Left lung (tissue), 14 donors: ENCODE measurements around the gene EXOC7. TPM values are rescaled to one million over a fixed set of nuclear protein-coding genes. Genes with fewer than 3 reads are reported as not detected.

Source experiments
- ATAC-seq: fragments of 200-7000 bp; cut with Tn5 transposase; one replicate; pipeline ENCODE4 v1.9.1; 2020; ENCODE audit warnings: moderate library complexity
- DNase-seq, 4 donors: peaks; one replicate each; pipeline ENCODE4 v3.0.0-alpha.2; 2013 to 2020
- H3K27ac ChIP-seq, 2 donors: fragments of 200-600 bp; sonication (generic) in 1 of 2; one replicate each; pipeline versions ENCODE4 v1.5.0 to v1.8.0; 2020 to 2021
- H3K27me3 ChIP-seq, 2 donors: fragments of 200-600 bp; sonication (generic) in 1 of 2; one replicate each; pipeline versions ENCODE4 v1.5.0 to v1.8.0; 2020 to 2021
- H3K36me3 ChIP-seq, 2 donors: fragments of 200-600 bp; sonication (generic) in 1 of 2; one replicate each; pipeline versions ENCODE4 v1.5.0 to v1.8.0; 2020 to 2021
- H3K4me1 ChIP-seq, 2 donors: fragments of 200-600 bp; one replicate each; pipeline ENCODE4 v1.8.0; 2021
- H3K4me3 ChIP-seq, 2 donors: fragments of 200-600 bp; sonication (generic) in 1 of 2; one replicate each; pipeline versions ENCODE4 v1.5.0 to v1.8.0; 2020 to 2021; ENCODE audit warnings: mild to moderate bottlenecking in 1 of 2
- H3K9me3 ChIP-seq, 2 donors: fragments of 200-600 bp; sonication (generic) in 1 of 2; one replicate each; pipeline versions ENCODE4 v1.5.0 to v1.8.0; 2020 to 2021
- intact Hi-C, 2 donors: fragments of 100-400 bp; cut with DNase I; formaldehyde crosslinking; loops; one replicate each; pipeline versions ENCODE4 v1.11.2 to v1.14.2; 2022
- long read RNA-seq, 12 donors: library from polyadenylated mRNA in 2 of 12; unstranded in 2 of 12; transcript quantifications; one replicate each; pipeline ENCODE4 v2.0.0 and lab custom pipeline, GENCODE V29; 2019 to 2026
- polyA plus RNA-seq, 6 donors: library from polyadenylated mRNA; unstranded; fragments of 120-200 nt; gene quantifications; one replicate each; pipeline ENCODE4 v1.2.1, GENCODE V29; 2013; ENCODE audit not compliant: insufficient read length in 6 of 6
- total RNA-seq, 2 donors: library from RNA; stranded (reverse); fragmentation: NEBNext Ultra II Directional; extraction: Animal tissue kit (Norgen Biotek cat#: 25700); gene quantifications; one replicate each; pipeline ENCODE4 v1.2.1, GENCODE V29; 2021
- TF ChIP-seq, protein P1 (sequence below), 2 donors: fragments of 200-600 bp; sonication (generic) in 1 of 2; IDR thresholded peaks; one replicate each; pipeline versions ENCODE4 v1.5.0 to v1.8.0; 2021; ENCODE audit warnings: antibody characterized with exemption in 2 of 2
- donor health status: DM: no; HTN: yes; CAD: no.
- donor health status: DM: no; HTN: no; CAD: no.

The EXOC7 gene, protein sequence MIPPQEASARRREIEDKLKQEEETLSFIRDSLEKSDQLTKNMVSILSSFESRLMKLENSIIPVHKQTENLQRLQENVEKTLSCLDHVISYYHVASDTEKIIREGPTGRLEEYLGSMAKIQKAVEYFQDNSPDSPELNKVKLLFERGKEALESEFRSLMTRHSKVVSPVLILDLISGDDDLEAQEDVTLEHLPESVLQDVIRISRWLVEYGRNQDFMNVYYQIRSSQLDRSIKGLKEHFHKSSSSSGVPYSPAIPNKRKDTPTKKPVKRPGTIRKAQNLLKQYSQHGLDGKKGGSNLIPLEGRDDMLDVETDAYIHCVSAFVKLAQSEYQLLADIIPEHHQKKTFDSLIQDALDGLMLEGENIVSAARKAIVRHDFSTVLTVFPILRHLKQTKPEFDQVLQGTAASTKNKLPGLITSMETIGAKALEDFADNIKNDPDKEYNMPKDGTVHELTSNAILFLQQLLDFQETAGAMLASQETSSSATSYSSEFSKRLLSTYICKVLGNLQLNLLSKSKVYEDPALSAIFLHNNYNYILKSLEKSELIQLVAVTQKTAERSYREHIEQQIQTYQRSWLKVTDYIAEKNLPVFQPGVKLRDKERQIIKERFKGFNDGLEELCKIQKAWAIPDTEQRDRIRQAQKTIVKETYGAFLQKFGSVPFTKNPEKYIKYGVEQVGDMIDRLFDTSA
- 100 to 1,000 TPM; 114 to 123 TPM for total RNA-seq
- 100 to 1,000 TPM; 147 to 178 (median 164) TPM for polyA plus RNA-seq
- long read RNA-seq, donor 1, full-length matches to known transcripts, result 53 of 97 reads
- long read RNA-seq, donor 1, partial matches to known transcripts, result 44 of 97 reads
- long read RNA-seq, donor 1, other reads (novel, unspliced or antisense), result 0 of 97 reads
- long read RNA-seq, donor 2, full-length matches to known transcripts, result 37 of 57 reads
- long read RNA-seq, donor 2, partial matches to known transcripts, result 20 of 57 reads
- long read RNA-seq, donor 2, other reads (novel, unspliced or antisense), result 0 of 57 reads
- long read RNA-seq, donor 3, full-length matches to known transcripts, result 40 of 40 reads
- long read RNA-seq, donor 3, partial matches to known transcripts, result 0 of 40 reads
- long read RNA-seq, donor 3, other reads (novel, unspliced or antisense), result 0 of 40 reads
- long read RNA-seq, donor 4, full-length matches to known transcripts, result 19 of 25 reads
- long read RNA-seq, donor 4, partial matches to known transcripts, result 3 of 25 reads
- long read RNA-seq, donor 4, other reads (novel, unspliced or antisense), result 3 of 25 reads
- long read RNA-seq, donor 5, full-length matches to known transcripts, result 35 of 41 reads
- long read RNA-seq, donor 5, partial matches to known transcripts, result 6 of 41 reads
- long read RNA-seq, donor 5, other reads (novel, unspliced or antisense), result 0 of 41 reads
- long read RNA-seq, donor 6, full-length matches to known transcripts, result 41 of 41 reads
- long read RNA-seq, donor 6, partial matches to known transcripts, result 0 of 41 reads
- long read RNA-seq, donor 6, other reads (novel, unspliced or antisense), result 0 of 41 reads
- long read RNA-seq, donor 7, full-length matches to known transcripts, result 27 of 27 reads
- long read RNA-seq, donor 7, partial matches to known transcripts, result 0 of 27 reads
- long read RNA-seq, donor 7, other reads (novel, unspliced or antisense), result 0 of 27 reads
- long read RNA-seq, donor 8, full-length matches to known transcripts, result 28 of 33 reads
- long read RNA-seq, donor 8, partial matches to known transcripts, result 5 of 33 reads
- long read RNA-seq, donor 8, other reads (novel, unspliced or antisense), result 0 of 33 reads
- long read RNA-seq, donor 9, result 0 reads
- long read RNA-seq, donor 10, full-length matches to known transcripts, result 10 of 17 reads
- long read RNA-seq, donor 10, partial matches to known transcripts, result 1 of 17 reads
- long read RNA-seq, donor 10, other reads (novel, unspliced or antisense), result 6 of 17 reads
- long read RNA-seq, donor 11, result 0 reads
- long read RNA-seq, donor 12, full-length matches to known transcripts, result 34 of 34 reads
- long read RNA-seq, donor 12, partial matches to known transcripts, result 0 of 34 reads
- long read RNA-seq, donor 12, other reads (novel, unspliced or antisense), result 0 of 34 reads

DNA sequence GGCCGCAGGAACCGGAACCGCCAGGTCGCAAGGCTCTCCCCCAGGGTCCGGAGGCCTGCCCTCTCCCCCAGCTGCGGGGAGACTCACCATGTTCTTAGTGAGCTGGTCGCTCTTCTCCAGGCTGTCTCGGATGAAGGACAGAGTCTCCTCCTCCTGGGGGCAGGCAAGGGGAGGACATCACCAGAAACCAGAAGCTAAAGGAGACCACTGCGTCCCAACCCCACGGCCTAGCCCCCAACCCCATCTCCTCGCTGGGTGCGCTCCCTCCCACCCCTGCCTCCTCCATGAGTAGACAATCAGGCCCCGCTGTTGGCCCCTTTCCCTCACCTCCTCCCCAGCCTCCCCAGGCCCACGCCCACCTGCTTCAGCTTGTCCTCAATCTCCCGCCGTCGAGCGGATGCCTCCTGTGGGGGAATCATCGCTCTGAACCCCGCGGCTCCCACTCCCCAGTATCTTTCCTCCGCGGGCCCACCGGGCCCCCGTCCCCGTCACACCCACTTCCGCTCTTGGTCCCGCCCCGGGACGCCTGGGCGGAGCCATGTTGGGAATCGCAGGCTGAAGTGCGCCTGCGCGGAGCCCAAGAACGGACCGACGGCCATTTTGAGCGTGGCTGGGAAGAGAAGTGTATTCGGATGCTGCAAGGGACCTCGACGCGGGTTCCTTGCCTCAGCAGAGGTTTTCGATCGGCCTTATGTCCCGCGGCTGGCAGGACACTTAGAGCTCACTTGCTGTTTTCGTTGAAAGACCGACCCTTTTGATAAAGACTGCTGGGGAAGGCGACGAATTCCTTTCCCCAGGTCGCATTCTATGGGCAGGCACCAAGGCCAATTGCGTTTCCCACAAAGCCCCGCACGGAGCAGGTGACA lies at the start of gene EXOC7:
TSS of gene EXOC7 (minus strand) at position 514 of the 866 bp plus-strand sequence. CDS start at position 419, 95 bp downstream.
- Histone ChIP-seq H3K36me3 (peaks cover 0 to 33% of the 10 kb centered on the region in 2 donors), H3K9me3 (no peaks in the 10 kb centered on the region), H3K4me3 (peak within 1 kb of the TSS; percentile 81 to 85), H3K27me3 (no peaks in the 10 kb centered on the region), H3K4me1 (peaks cover 8 to 29% of the 10 kb centered on the region in 2 donors), H3K27ac (peak within 1 kb of the TSS; percentile 78 to 87)
- peak; percentile 93 to 99 (median 95) for DNase-seq
- peak; percentile 98 for ATAC-seq
- intact Hi-C loops, result no loop called here
- TF ChIP-seq, protein P1, sequence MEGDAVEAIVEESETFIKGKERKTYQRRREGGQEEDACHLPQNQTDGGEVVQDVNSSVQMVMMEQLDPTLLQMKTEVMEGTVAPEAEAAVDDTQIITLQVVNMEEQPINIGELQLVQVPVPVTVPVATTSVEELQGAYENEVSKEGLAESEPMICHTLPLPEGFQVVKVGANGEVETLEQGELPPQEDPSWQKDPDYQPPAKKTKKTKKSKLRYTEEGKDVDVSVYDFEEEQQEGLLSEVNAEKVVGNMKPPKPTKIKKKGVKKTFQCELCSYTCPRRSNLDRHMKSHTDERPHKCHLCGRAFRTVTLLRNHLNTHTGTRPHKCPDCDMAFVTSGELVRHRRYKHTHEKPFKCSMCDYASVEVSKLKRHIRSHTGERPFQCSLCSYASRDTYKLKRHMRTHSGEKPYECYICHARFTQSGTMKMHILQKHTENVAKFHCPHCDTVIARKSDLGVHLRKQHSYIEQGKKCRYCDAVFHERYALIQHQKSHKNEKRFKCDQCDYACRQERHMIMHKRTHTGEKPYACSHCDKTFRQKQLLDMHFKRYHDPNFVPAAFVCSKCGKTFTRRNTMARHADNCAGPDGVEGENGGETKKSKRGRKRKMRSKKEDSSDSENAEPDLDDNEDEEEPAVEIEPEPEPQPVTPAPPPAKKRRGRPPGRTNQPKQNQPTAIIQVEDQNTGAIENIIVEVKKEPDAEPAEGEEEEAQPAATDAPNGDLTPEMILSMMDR (IDR thresholded peaks at IDR 0.05), result no peak

GRCh38 chr17:76153202-76153601 lies 49.6 kb upstream of the EXOC7 start:
- Histone ChIP-seq H3K27ac (no peak overlapping the region), H3K27me3 (no peaks in the 10 kb centered on the region), H3K4me3 (no peak overlapping the region), H3K9me3 (no peaks in the 10 kb centered on the region), H3K4me1 (no peaks in the 10 kb centered on the region), H3K36me3 (no peaks in the 10 kb centered on the region)
- TF ChIP-seq, protein P1 (IDR thresholded peaks at IDR 0.05), result no peak
- no peak for ATAC-seq
- DNase-seq, result peak in 1 of 4 donors; percentile 22
- intact Hi-C loops, result no loop called here

- no peaks in the 10 kb centered on the region for H3K36me3 ChIP-seq
- no peak overlapping the region for H3K27ac ChIP-seq
- H3K27me3 ChIP-seq, result no peaks in the 10 kb centered on the region
- ATAC-seq (no peak), DNase-seq (peak in 1 of 4 donors; percentile 57)
- peaks cover 0 to 5% of the 10 kb centered on the region in 2 donors for H3K4me1 ChIP-seq
- no peak overlapping the region for H3K4me3 ChIP-seq
- TF ChIP-seq, protein P1 (IDR thresholded peaks at IDR 0.05), result no peak
- intact Hi-C loops, result no loop called here
- no peaks in the 10 kb centered on the region for H3K9me3 ChIP-seq
Observed at GRCh38 chr17:76152591-76152990, 49.0 kb upstream of the EXOC7 start.
